ENCODE results near the gene MEGF10.

Gene MEGF10

DNA sequence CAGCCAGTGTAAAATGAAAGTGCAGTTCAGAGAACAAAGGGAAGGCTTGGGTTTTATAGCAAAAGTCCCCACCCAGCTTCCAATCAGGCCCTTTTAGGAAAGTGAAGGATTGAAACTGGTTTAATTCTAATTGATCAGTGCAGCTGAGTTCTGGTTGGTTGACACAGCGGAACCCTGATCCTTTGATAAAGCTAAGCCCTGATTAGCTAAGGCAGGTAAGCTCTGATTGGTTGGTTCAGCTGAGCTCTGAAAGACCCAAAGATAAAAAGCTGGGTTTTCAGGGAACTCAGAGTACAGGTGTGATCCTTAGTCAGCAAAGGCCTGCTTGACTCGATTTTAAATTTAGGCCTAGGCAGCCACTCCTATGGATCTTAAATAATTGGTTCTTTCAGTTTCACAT, 156.0 kb downstream of the MEGF10 start:
- no peaks in the 10 kb centered on the region for H3K9me3 ChIP-seq (ENCODE audit: control insufficient read depth, insufficient read depth, low read length)
- H3K36me3 ChIP-seq (ENCODE audit: insufficient read depth, low read length) = no peaks in the 10 kb centered on the region; the same call in 1 of the 2 replicates
- H3K9ac ChIP-seq (ENCODE audit: low read depth, low read length) = no peak overlapping the region
- no peaks in the 10 kb centered on the region for H3K4me1 ChIP-seq (ENCODE audit: insufficient read depth, low read length)

DNA sequence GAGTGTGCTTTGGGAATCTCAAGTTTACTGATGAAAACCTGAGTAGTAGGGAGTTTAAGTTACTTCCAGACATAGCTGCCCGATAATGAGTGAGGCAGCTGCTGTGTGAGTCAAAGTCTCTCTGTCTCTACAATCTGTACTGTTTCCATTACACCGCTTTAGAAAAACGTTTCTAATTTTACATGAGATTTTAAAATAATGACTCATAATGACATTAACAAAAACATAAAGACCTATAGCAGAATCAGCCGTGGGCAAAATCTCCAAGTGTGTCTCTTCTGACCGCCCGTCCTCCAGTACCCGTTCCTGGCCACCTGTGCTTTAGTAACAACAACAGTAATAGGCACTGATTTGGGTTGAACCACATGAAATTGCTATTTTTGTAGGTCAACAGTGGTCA, 157.2 kb downstream of the MEGF10 start:
- H3K9ac ChIP-seq (ENCODE audit: low read depth, low read length) = no peak overlapping the region
- no peaks in the 10 kb centered on the region for H3K4me1 ChIP-seq (ENCODE audit: insufficient read depth, low read length)
- H3K9me3 ChIP-seq (ENCODE audit: control insufficient read depth, insufficient read depth, low read length) = no peaks in the 10 kb centered on the region
- H3K36me3 ChIP-seq (ENCODE audit: insufficient read depth, low read length) = no peaks in the 10 kb centered on the region; the same call in 1 of the 2 replicates

DNA sequence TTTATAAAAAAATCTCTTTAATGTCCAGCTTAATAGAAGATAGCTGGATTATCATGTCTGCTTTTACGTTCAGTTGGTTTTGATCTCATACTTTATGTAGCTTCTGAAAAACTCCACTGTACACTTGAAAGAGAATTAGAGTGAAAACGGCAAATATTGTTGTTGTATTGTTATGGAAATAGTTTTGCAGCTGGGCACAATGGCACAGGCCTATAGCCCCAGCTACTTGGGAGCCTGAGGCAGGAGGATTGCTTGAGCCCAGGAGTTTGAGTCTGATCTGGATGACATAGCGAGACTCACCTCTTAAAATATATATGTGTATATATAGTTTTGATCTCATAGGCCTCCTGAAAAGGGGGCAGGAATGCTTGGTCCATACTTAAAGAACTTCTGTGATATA, 159.4 kb downstream of the MEGF10 start:
- H3K9me3 ChIP-seq (ENCODE audit: control insufficient read depth, insufficient read depth, low read length) = no peaks in the 10 kb centered on the region
- no peak overlapping the region for H3K9ac ChIP-seq (ENCODE audit: low read depth, low read length)
- no peaks in the 10 kb centered on the region for H3K4me1 ChIP-seq (ENCODE audit: insufficient read depth, low read length)
- H3K36me3 ChIP-seq (ENCODE audit: insufficient read depth, low read length) = no peaks in the 10 kb centered on the region; the same call in 1 of the 2 replicates

DNA sequence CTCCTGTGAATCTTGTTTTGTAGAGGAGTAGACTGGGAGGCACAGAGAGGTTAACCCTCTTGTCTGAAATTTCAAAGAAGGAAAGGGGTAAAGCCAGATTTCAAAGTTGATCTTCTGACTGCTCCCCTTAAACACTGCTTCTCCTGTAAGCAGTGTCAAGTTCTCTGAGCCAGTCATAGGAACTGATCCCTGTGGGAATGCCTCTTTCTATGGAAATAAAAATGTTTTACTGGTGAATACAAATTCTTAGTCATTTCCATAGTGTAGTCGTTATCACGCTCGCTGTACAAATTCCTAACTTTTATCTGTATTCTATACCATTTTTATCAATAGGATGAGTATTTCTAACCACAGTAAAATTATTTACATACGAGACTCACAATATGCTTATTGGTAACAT, 160.5 kb downstream of the MEGF10 start:
- Histone ChIP-seq H3K4me1 (ENCODE audit: insufficient read depth, low read length) (no peaks in the 10 kb centered on the region), H3K9me3 (ENCODE audit: control insufficient read depth, insufficient read depth, low read length) (no peaks in the 10 kb centered on the region), H3K9ac (ENCODE audit: low read depth, low read length) (no peak overlapping the region), H3K36me3 (ENCODE audit: insufficient read depth, low read length) (no peaks in the 10 kb centered on the region; the same call in 1 of the 2 replicates)

DNA sequence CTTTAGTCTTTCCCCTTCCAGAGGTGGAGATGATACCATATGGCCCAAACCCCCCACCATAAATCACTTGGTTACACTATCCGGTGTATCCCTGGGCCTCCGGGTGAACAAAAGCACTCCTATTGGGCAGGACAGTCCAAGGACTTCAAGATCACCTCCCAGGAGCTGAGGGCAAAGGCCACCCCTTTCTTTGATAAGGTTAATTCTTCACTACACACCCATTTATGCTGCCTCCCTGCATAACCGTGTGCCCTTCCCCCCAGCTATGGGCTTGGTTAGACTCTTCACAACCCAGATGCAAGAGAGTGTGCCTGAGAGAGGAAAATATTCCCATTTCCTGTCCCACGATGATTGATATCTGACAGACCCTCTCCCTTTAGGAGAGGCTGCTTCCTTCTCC, 162.0 kb downstream of the MEGF10 start:
- no peak overlapping the region for H3K9ac ChIP-seq (ENCODE audit: low read depth, low read length)
- H3K4me1 ChIP-seq (ENCODE audit: insufficient read depth, low read length) = no peaks in the 10 kb centered on the region

DNA sequence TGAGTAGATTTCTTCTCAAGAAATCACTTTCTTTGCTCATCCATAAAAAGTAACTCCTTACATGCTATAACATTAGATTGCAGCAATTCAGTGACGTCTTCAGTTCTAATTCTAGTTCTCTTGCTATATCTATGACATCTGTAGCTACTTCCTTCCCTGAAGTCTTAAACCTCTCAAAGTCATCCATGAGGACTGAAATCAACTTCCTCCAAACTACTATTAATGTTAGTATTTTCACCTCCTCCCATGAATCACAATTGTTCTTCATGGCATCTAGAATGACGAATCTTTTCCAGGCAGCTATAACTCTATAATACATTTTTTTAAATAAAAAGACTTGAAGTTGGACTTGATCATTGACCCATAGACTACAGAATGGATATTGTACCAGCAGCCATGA, 180.6 kb downstream of the MEGF10 start:
- no peaks in the 10 kb centered on the region for H3K4me1 ChIP-seq (ENCODE audit: insufficient read depth, low read length)
- H3K9me3 ChIP-seq (ENCODE audit: control insufficient read depth, insufficient read depth, low read length) = no peaks in the 10 kb centered on the region
- H3K9ac ChIP-seq (ENCODE audit: low read depth, low read length) = no peak overlapping the region
- H3K36me3 ChIP-seq (ENCODE audit: insufficient read depth, low read length) = no peaks in the 10 kb centered on the region

More for the DNA sequence above, 162.0 kb downstream of the MEGF10 start:
- no peaks in the 10 kb centered on the region for H3K9me3 ChIP-seq (ENCODE audit: control insufficient read depth, insufficient read depth, low read length)
- no peaks in the 10 kb centered on the region; the same call in 1 of the 2 replicates for H3K36me3 ChIP-seq (ENCODE audit: insufficient read depth, low read length)

DNA sequence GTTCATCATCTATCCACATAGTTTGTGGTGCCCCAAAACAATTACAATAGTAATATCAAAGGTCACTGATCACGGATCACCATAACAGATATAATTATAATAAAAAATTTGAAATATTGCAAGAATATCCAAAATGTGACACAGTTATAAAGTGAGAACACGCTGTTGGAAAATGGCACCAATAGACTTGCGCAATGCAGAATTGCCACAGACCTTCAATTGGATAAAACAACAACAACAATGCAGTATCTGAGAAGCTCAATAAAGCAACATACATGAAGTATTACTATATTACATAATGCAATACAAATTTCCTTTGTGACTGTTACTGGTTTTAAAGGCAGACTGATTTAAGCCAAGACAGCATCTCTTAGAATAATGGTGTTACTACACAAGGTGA, 182.1 kb downstream of the MEGF10 start:
- Histone ChIP-seq H3K36me3 (ENCODE audit: insufficient read depth, low read length) (no peaks in the 10 kb centered on the region), H3K4me1 (ENCODE audit: insufficient read depth, low read length) (no peaks in the 10 kb centered on the region), H3K9ac (ENCODE audit: low read depth, low read length) (no peak overlapping the region), H3K9me3 (ENCODE audit: control insufficient read depth, insufficient read depth, low read length) (no peaks in the 10 kb centered on the region)

DNA sequence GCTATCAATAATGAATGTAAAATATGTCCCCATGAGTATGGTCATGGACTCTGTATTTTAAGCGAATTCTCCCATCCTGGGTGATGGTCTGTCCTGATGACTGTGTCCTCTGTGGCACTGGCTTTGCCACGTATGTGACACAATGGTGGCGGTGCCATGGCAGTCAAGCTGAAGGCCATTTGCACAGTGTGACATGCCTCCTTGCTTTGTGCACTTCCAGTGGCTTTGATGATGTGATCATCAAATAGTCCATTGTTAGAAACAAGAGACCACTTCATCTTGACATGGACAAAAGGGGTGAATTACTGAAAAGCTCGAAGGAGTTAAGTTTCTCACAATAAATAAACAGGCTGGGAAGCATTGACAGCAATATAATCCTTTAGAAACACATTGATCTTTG, 195.9 kb downstream of the MEGF10 start:
- no peaks in the 10 kb centered on the region for H3K36me3 ChIP-seq (ENCODE audit: insufficient read depth, low read length)
- H3K9ac ChIP-seq (ENCODE audit: low read depth, low read length) = no peak overlapping the region
- H3K4me1 ChIP-seq (ENCODE audit: insufficient read depth, low read length) = no peaks in the 10 kb centered on the region
- peaks cover 9% of the 10 kb centered on the region; the same call in 1 of the 2 replicates for H3K9me3 ChIP-seq (ENCODE audit: control insufficient read depth, insufficient read depth, low read length)

DNA sequence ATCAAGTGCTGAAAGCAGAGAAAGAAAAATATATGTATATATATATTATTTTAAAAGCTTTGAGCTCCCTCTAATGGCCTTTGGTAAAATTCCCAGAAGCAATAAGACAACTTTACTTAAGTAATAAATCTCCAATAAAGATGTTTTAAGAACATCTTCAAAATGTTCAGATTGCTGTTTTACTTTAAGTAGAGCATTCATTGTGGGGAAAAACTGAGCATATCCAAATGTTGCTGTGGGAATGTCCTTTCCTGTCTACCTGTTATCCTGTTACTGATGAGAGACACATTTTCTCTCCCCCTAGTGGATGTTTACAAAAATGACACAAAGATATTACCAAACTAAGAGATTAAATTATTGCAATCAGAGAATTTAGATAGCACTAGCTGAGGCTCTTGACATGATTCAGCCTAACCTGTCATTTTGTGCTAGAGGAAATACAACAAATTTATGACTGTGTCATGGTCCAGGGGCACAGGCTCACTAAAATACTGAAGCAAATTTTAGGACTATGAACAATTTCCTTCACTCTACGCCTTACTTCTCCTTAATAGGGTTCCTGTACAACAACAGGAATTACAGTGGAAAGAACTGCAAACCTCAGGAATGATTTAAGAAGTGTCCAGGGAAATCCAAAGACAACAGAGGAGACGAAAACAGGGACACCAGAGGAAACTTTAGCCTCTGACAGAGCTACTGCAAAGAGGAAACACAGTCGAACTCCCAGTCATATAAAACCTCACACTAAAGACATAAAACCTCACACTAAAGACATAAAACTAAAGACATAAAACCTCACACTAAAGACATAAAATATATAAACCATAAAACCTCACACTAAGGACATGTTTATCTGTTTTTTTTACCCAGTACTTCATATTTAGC, 202.5 kb downstream of the MEGF10 start:
- H3K9ac ChIP-seq (ENCODE audit: low read depth, low read length) = no peak overlapping the region
- H3K4me1 ChIP-seq (ENCODE audit: insufficient read depth, low read length) = no peaks in the 10 kb centered on the region
- H3K36me3 ChIP-seq (ENCODE audit: insufficient read depth, low read length) = no peaks in the 10 kb centered on the region
- peaks cover 7% of the 10 kb centered on the region; the same call in 1 of the 2 replicates for H3K9me3 ChIP-seq (ENCODE audit: control insufficient read depth, insufficient read depth, low read length)

DNA sequence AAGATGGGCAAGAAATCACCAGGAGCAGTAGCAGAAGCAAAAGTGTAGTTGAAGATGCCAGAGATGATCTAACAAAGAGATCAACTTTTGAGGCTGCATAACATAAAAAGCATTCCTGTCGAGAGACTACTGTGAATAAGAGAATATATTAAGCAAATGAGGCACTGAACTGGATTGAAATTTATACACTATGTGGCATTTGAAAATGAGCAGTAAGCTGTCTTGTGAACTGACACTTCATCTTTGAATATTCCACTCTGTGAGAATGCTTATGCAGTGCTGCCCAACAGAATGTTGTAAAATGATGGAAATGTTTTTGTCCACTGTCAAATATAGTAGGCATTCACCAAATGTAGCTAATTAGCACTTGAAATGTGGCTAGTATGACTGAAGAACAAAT, 208.0 kb downstream of the MEGF10 start:
- Histone ChIP-seq H3K36me3 (ENCODE audit: insufficient read depth, low read length) (no peaks in the 10 kb centered on the region), H3K9ac (ENCODE audit: low read depth, low read length) (no peak overlapping the region), H3K4me1 (ENCODE audit: insufficient read depth, low read length) (no peaks in the 10 kb centered on the region), H3K9me3 (ENCODE audit: control insufficient read depth, insufficient read depth, low read length) (no peaks in the 10 kb centered on the region)

DNA sequence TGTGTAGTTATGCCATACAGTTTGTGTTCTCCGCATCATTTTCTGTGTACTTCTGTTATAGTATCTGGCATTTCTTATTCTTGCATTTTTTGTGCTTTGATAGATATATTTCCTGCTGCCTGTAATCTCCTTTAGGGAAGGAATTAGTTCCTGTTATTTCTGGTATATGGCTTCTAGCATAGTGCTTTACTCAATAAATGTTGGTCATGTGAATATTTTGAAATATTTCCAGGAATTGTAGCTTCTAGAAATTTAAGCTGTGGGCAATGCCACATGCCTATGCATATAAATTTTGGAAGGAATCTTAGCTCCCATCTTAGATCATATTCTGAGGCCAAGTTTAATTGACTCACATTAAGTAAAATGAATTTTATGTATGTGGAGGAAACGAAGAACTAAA, 215.3 kb downstream of the MEGF10 start:
- Histone ChIP-seq H3K9ac (ENCODE audit: low read depth, low read length) (no peak overlapping the region), H3K36me3 (ENCODE audit: insufficient read depth, low read length) (no peaks in the 10 kb centered on the region), H3K9me3 (ENCODE audit: control insufficient read depth, insufficient read depth, low read length) (no peaks in the 10 kb centered on the region), H3K4me1 (ENCODE audit: insufficient read depth, low read length) (no peaks in the 10 kb centered on the region)

DNA sequence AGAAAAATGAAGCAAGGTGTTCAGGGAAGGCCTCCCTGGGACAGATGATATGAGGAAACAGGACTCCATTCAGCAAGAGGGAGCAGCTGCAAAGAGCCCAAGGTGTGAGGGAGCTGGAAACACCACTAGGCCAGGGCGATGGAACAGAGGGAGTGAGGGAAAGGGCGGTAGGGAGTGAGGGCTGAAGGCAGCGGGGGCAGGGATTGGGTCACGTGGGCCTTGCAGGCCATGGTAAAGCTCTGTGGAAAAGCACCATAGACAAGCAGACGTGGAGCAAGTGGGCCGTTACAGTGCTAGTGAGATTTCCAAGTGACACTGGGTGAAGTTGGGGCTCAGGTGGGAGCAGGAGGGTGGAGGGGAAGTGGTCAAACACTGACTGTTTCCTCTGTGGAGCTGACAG, 216.0 kb downstream of the MEGF10 start:
- H3K9ac ChIP-seq (ENCODE audit: low read depth, low read length) = no peak overlapping the region
- no peaks in the 10 kb centered on the region for H3K9me3 ChIP-seq (ENCODE audit: control insufficient read depth, insufficient read depth, low read length)
- H3K4me1 ChIP-seq (ENCODE audit: insufficient read depth, low read length) = no peaks in the 10 kb centered on the region
- H3K36me3 ChIP-seq (ENCODE audit: insufficient read depth, low read length) = no peaks in the 10 kb centered on the region

DNA sequence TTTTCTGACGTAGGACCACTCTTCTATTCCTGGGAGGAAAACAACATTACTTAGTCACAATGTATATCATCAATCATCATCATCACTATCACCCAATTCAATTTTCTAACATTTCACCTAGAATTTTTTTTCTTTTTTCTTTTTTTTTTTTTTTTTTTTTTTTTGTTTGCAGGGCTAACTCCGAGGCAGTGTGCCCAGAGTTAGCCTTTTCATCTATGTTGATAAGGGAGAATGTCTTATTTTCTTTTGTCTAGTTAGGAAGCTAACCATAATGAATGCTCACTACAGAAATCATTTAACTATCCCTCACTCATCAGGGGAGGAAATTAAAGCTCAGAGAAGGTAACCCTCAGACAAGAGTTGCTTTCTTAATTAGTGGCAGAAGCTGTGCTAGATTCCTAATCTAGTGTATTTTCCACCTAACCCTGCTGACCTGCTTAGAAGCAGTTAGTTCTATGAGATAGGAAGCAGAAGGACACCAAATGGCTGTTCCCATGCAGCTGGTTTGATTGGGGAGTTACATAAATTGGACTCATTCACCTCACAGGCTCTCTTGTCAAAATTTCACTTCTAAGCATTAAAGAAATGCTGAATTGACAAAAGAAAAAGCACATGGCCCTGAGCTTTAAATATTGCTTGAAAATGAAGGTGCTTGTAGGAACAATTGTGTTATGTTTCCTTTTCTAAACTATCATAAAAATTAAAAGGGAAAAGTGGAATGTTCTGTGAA, 218.2 kb downstream of the MEGF10 start:
- H3K36me3 ChIP-seq (ENCODE audit: insufficient read depth, low read length) = no peaks in the 10 kb centered on the region
- no peaks in the 10 kb centered on the region for H3K4me1 ChIP-seq (ENCODE audit: insufficient read depth, low read length)
- no peak overlapping the region for H3K9ac ChIP-seq (ENCODE audit: low read depth, low read length)
- no peaks in the 10 kb centered on the region for H3K9me3 ChIP-seq (ENCODE audit: control insufficient read depth, insufficient read depth, low read length)

Measured in ES-I3 (cell line).